Measurements from ENCODE around the gene KLRD1.

KLRD1 gene

GRCh38 chr12:10283027-10283426 is 24.6 kb upstream of the KLRD1 start:
- DNase-seq (ENCODE audit: extremely low spot score) = no peak
- ChIA-PET POLR2A (no interaction called here), CTCF (no interaction called here)

GRCh38 chr12:10285919-10286318 is 21.8 kb upstream of the KLRD1 start:
- TF ChIP-seq FOXA1 (IDR thresholded peaks at IDR 0.05) (no peak), HDGF (IDR thresholded peaks at IDR 0.05; ENCODE audit: borderline replicate concordance) (no peak), NFRKB (IDR thresholded peaks at IDR 0.05) (no peak)
- ChIA-PET CTCF (no interaction called here), POLR2A (no interaction called here)
- no peak for DNase-seq (ENCODE audit: extremely low spot score)

More at GRCh38 chr12:10283027-10283426, 24.6 kb upstream of the KLRD1 start:
- TF ChIP-seq FOXK2 (IDR thresholded peaks at IDR 0.05) (no peak), ZNF384 (IDR thresholded peaks at IDR 0.05) (no peak), ARNT (IDR thresholded peaks at IDR 0.05) (no peak), FOXA1 (IDR thresholded peaks at IDR 0.05) (no peak), L3MBTL2 (conservative IDR thresholded peaks at IDR 0.05) (no peak), BHLHE40 (IDR thresholded peaks at IDR 0.05; ENCODE audit: borderline replicate concordance) (no peak), ELF4 (IDR thresholded peaks at IDR 0.05) (no peak), TARDBP (IDR thresholded peaks at IDR 0.05) (no peak), FOXM1 (IDR thresholded peaks at IDR 0.05; ENCODE audit: borderline replicate concordance) (no peak), LEF1 (IDR thresholded peaks at IDR 0.05; ENCODE audit: borderline replicate concordance) (no peak), SUZ12 (IDR thresholded peaks at IDR 0.05) (no peak), CTBP1 (IDR thresholded peaks at IDR 0.05; ENCODE audit: borderline replicate concordance) (no peak)

GRCh38 chr12:10289005-10289754 is 18.5 kb upstream of the KLRD1 start:
- POLR2A ChIA-PET = no interaction called here
- CTCF ChIA-PET = no interaction called here
- DNase-seq (ENCODE audit: extremely low spot score) = no peak
- no peak for TF ChIP-seq ZNF384 (IDR thresholded peaks at IDR 0.05)
- TF ChIP-seq CTBP1 (IDR thresholded peaks at IDR 0.05; ENCODE audit: borderline replicate concordance) = no peak
- TF ChIP-seq, protein P1, sequence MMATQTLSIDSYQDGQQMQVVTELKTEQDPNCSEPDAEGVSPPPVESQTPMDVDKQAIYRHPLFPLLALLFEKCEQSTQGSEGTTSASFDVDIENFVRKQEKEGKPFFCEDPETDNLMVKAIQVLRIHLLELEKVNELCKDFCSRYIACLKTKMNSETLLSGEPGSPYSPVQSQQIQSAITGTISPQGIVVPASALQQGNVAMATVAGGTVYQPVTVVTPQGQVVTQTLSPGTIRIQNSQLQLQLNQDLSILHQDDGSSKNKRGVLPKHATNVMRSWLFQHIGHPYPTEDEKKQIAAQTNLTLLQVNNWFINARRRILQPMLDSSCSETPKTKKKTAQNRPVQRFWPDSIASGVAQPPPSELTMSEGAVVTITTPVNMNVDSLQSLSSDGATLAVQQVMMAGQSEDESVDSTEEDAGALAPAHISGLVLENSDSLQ (IDR thresholded peaks at IDR 0.05) = no peak
- no peak for TF ChIP-seq FOXA1 (IDR thresholded peaks at IDR 0.05)
- TF ChIP-seq HDGF (IDR thresholded peaks at IDR 0.05; ENCODE audit: borderline replicate concordance) = no peak
- TF ChIP-seq LEF1 (IDR thresholded peaks at IDR 0.05; ENCODE audit: borderline replicate concordance) = no peak
- no peak for TF ChIP-seq BHLHE40 (IDR thresholded peaks at IDR 0.05; ENCODE audit: borderline replicate concordance)
- TF ChIP-seq TARDBP (IDR thresholded peaks at IDR 0.05) = no peak
- no peak for TF ChIP-seq NFRKB (IDR thresholded peaks at IDR 0.05)
- no peak for TF ChIP-seq FOXK2 (IDR thresholded peaks at IDR 0.05)
- TF ChIP-seq ARNT (IDR thresholded peaks at IDR 0.05) = no peak
- TF ChIP-seq FOXM1 (IDR thresholded peaks at IDR 0.05; ENCODE audit: borderline replicate concordance) = no peak
- TF ChIP-seq ELF4 (IDR thresholded peaks at IDR 0.05) = no peak
- TF ChIP-seq SUZ12 (IDR thresholded peaks at IDR 0.05) = no peak
- TF ChIP-seq SP1 (IDR thresholded peaks at IDR 0.05) = no peak
- TF ChIP-seq L3MBTL2 (conservative IDR thresholded peaks at IDR 0.05) = no peak

GRCh38 chr12:10291030-10291429 is 16.6 kb upstream of the KLRD1 start:
- CTCF ChIA-PET = no interaction called here
- TF ChIP-seq HDGF (IDR thresholded peaks at IDR 0.05; ENCODE audit: borderline replicate concordance) (no peak), SP1 (IDR thresholded peaks at IDR 0.05) (no peak), FOXA1 (IDR thresholded peaks at IDR 0.05) (no peak), NFRKB (IDR thresholded peaks at IDR 0.05) (no peak)
- POLR2A ChIA-PET = no interaction called here
- DNase-seq (ENCODE audit: extremely low spot score) = no peak

DNA sequence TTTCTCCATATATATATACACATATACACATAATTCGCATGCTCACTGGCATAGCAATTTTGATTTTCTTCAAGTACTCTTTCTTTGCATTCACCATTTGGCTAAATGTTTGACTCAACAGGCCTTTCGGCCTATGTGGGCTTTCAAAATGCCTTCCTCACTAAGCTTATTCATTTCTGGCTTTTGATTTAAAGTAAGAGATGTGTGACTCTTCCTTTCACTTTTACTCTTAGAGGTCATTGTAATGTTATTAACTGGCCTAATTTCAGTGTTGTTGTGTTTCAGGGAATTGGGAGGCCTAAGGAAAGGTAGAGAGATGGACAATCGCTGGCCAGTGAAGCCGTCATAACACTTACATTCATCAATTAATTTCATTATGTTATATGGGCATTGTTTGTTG is 14.5 kb upstream of the KLRD1 start:
- DNase-seq (ENCODE audit: extremely low spot score) = no peak
- ChIA-PET POLR2A (no interaction called here), CTCF (no interaction called here)
- TF ChIP-seq ELF4 (IDR thresholded peaks at IDR 0.05) (no peak), BHLHE40 (IDR thresholded peaks at IDR 0.05; ENCODE audit: borderline replicate concordance) (no peak), TARDBP (IDR thresholded peaks at IDR 0.05) (no peak), CTBP1 (IDR thresholded peaks at IDR 0.05; ENCODE audit: borderline replicate concordance) (no peak), HDGF (IDR thresholded peaks at IDR 0.05; ENCODE audit: borderline replicate concordance) (no peak), SUZ12 (IDR thresholded peaks at IDR 0.05) (no peak), FOXK2 (IDR thresholded peaks at IDR 0.05) (no peak), L3MBTL2 (conservative IDR thresholded peaks at IDR 0.05) (no peak), ARNT (IDR thresholded peaks at IDR 0.05) (no peak), FOXA1 (IDR thresholded peaks at IDR 0.05) (no peak), ZNF384 (IDR thresholded peaks at IDR 0.05) (no peak), LEF1 (IDR thresholded peaks at IDR 0.05; ENCODE audit: borderline replicate concordance) (no peak), NFRKB (IDR thresholded peaks at IDR 0.05) (no peak), FOXM1 (IDR thresholded peaks at IDR 0.05; ENCODE audit: borderline replicate concordance) (no peak), SP1 (IDR thresholded peaks at IDR 0.05) (no peak)
- TF ChIP-seq, protein P1 (IDR thresholded peaks at IDR 0.05) = no peak

DNA sequence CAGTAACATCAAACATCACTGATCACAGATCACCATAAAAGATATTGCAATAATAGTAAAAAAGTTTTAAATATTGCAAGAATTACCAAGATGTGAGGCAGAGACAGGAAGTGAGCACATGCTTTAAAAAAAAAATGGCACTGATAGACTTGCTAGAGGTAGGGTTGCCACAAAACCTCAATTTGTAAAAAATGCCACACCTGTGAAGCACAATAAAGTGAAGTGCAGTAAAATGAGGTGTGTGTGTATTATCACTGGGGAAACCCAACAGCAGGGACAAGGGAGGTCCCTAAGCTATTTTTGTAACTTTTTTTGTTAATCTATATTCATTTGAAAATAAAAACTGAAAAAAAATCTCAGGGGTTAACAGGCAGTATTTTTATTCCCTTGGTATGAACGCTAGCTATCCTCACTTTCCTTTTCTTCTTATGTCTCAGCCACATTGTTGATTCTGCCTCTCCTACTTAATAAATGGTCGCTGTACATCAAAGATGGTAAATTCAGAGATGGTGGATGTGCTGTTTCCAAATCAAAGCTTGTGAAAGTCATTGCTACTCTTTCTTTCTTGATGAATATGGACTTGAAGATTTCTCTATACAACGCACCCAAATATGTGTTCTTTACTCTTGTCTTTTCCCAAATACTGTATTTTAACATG is 14.0 kb upstream of the KLRD1 start:
- ChIA-PET CTCF (no interaction called here), POLR2A (interaction anchor here (0.5 kb wide), 1 partner anchor 85 kb away, joined by 4 read pairs; no protein-coding TSS in a partner anchor)

More for the DNA sequence above, 14.0 kb upstream of the KLRD1 start:
- no peak for DNase-seq (ENCODE audit: extremely low spot score)
- TF ChIP-seq, protein P1 (IDR thresholded peaks at IDR 0.05) = no peak
- no peak for TF ChIP-seq L3MBTL2 (conservative IDR thresholded peaks at IDR 0.05)
- TF ChIP-seq NFRKB (IDR thresholded peaks at IDR 0.05) = no peak
- TF ChIP-seq CTBP1 (IDR thresholded peaks at IDR 0.05; ENCODE audit: borderline replicate concordance) = no peak
- no peak for TF ChIP-seq SP1 (IDR thresholded peaks at IDR 0.05)
- TF ChIP-seq SUZ12 (IDR thresholded peaks at IDR 0.05) = no peak
- no peak for TF ChIP-seq TARDBP (IDR thresholded peaks at IDR 0.05)

Measured in HEK293T (cell line).